Epithelial cell of prostate (primary cell): ENCODE results near the gene ASIC4.

Experiments
- DNase-seq: peaks from one replicate; pipeline ENCODE4 v3.0.0-alpha.2; 2011; ENCODE audit warnings: low read depth, low spot score
- H3K27ac ChIP-seq: fragments of 450-650 bp; 2 replicates; pipeline ENCODE4 v1.5.1; 2017; ENCODE audit warnings: mild to moderate bottlenecking

ASIC4 gene

GRCh38 chr2:219545295-219545942 lies 31.1 kb downstream of the ASIC4 start:
- DNase-seq, result no peak

GRCh38 chr2:219545943-219546352 lies 31.7 kb downstream of the ASIC4 start:
- no peak for DNase-seq
- H3K27ac ChIP-seq, result no peak overlapping the region

More at GRCh38 chr2:219545295-219545942, 31.1 kb downstream of the ASIC4 start:
- no peak overlapping the region for H3K27ac ChIP-seq

GRCh38 chr2:219547621-219548020 lies 33.3 kb downstream of the ASIC4 start:
- H3K27ac ChIP-seq, result no peak overlapping the region
- DNase-seq, result no peak

GRCh38 chr2:219548990-219549389 lies 34.7 kb downstream of the ASIC4 start:
- no peak overlapping the region for H3K27ac ChIP-seq
- no peak for DNase-seq

GRCh38 chr2:219549619-219550018 lies 35.3 kb downstream of the ASIC4 start:
- no peak overlapping the region for H3K27ac ChIP-seq
- DNase-seq, result no peak

- DNase-seq, result no peak
- no peak overlapping the region for H3K27ac ChIP-seq
These were observed 37.4 kb downstream of the ASIC4 start for GRCh38 chr2:219551441-219552381.

- DNase-seq, result no peak
- no peak overlapping the region for H3K27ac ChIP-seq
These were observed 38.3 kb downstream of the ASIC4 start for GRCh38 chr2:219552382-219553167.

- DNase-seq, result no peak
- H3K27ac ChIP-seq, result no peak overlapping the region
These were observed 38.8 kb downstream of the ASIC4 start for GRCh38 chr2:219553168-219553417.

GRCh38 chr2:219553463-219553963 lies 39.2 kb downstream of the ASIC4 start:
- no peak overlapping the region for H3K27ac ChIP-seq
- no peak for DNase-seq

- no peak for DNase-seq
- H3K27ac ChIP-seq, result no peak overlapping the region
These were observed 40.1 kb downstream of the ASIC4 start for GRCh38 chr2:219554350-219554749.

GRCh38 chr2:219555956-219556355 lies 41.7 kb downstream of the ASIC4 start:
- no peak for DNase-seq
- no peak overlapping the region for H3K27ac ChIP-seq

GRCh38 chr2:219556413-219556812 lies 42.1 kb downstream of the ASIC4 start:
- no peak for DNase-seq
- no peak overlapping the region for H3K27ac ChIP-seq

GRCh38 chr2:219557320-219557719 lies 43.0 kb downstream of the ASIC4 start:
- DNase-seq, result no peak
- H3K27ac ChIP-seq, result no peak overlapping the region

- DNase-seq, result no peak
- H3K27ac ChIP-seq, result no peak overlapping the region
These were observed 43.8 kb downstream of the ASIC4 start for GRCh38 chr2:219557791-219558785.

- DNase-seq, result no peak
These were observed 45.1 kb downstream of the ASIC4 start for GRCh38 chr2:219559156-219559915.

GRCh38 chr2:219560037-219560892 lies 46.0 kb downstream of the ASIC4 start:
- DNase-seq, result no peak
- no peak overlapping the region for H3K27ac ChIP-seq

More at GRCh38 chr2:219559156-219559915, 45.1 kb downstream of the ASIC4 start:
- no peak overlapping the region for H3K27ac ChIP-seq

GRCh38 chr2:219560893-219561178 lies 46.6 kb downstream of the ASIC4 start:
- H3K27ac ChIP-seq, result no peak overlapping the region
- no peak for DNase-seq
